ENCODE results near the gene SF1. TPM values are rescaled to one million over a fixed set of nuclear protein-coding genes. Genes with fewer than 3 reads are reported as not detected.
A peak's percentile ranks its signal among the peaks of the same experiment; 100 is the strongest.

The SF1 gene
- total RNA-seq, 6 donors from 2014 or later, result 231 to 625 (median 265) TPM

- Histone ChIP-seq H3K27ac (peak overlapping the region in 2 of 4 donors; percentile 20 to 50), H3K9me3 (no peaks in the 10 kb centered on the region), H3K4me3 (no peak overlapping the region), H3K27me3 (no peaks in the 10 kb centered on the region), H3K4me1 (peaks cover 19 to 37% (median 26%) of the 10 kb centered on the region in 4 donors), H3K36me3 (peaks cover 56 to 87% (median 81%) of the 10 kb centered on the region in 4 donors)
- ATAC-seq (ENCODE audit: low FRiP score in 2 of 2) (no peak), DNase-seq (peak in 1 of 2 donors; percentile 80)
- peak in 1 of 6 experiments; percentile 11 for TF ChIP-seq CTCF (IDR thresholded peaks at IDR 0.05)
- TF ChIP-seq EP300 (IDR thresholded peaks at IDR 0.05), result no peak
- WGBS, 2 donors, result 90 to 92% methylated on average over 30 of the region's 30 CpGs
These were observed 13.0 kb downstream of the SF1 start for GRCh38 chr11:64765291-64765850.

- Histone ChIP-seq H3K4me1 (peaks cover 23 to 43% (median 29%) of the 10 kb centered on the region in 4 donors), H3K27ac (peak overlapping the region in 3 of 4 donors; percentile 20 to 67 (median 50)), H3K9me3 (no peaks in the 10 kb centered on the region), H3K4me3 (no peak overlapping the region), H3K36me3 (peaks cover 52 to 81% (median 75%) of the 10 kb centered on the region in 4 donors), H3K27me3 (no peaks in the 10 kb centered on the region)
- ATAC-seq (ENCODE audit: low FRiP score in 2 of 2) (no peak), DNase-seq (no peak)
- no peak for TF ChIP-seq POLR2A (IDR thresholded peaks at IDR 0.05)
- no peak for TF ChIP-seq CTCF (IDR thresholded peaks at IDR 0.05)
- TF ChIP-seq EP300 (IDR thresholded peaks at IDR 0.05), result no peak
- no peak for TF ChIP-seq POLR2AphosphoS5 (IDR thresholded peaks at IDR 0.05)
- 86 to 89% methylated on average over 8 of the region's 8 CpGs for WGBS, 2 donors
These were observed 13.6 kb downstream of the SF1 start for GRCh38 chr11:64764753-64765152.

- peaks cover 46 to 74% (median 68%) of the 10 kb centered on the region in 4 donors for H3K36me3 ChIP-seq
- H3K4me1 ChIP-seq, result peaks cover 26 to 49% (median 31%) of the 10 kb centered on the region in 4 donors
- TF ChIP-seq CTCF (IDR thresholded peaks at IDR 0.05) (no peak), POLR2A (IDR thresholded peaks at IDR 0.05) (no peak), EP300 (IDR thresholded peaks at IDR 0.05) (no peak), POLR2AphosphoS5 (IDR thresholded peaks at IDR 0.05) (no peak)
- DNase-seq, result no peak
- no peak overlapping the region for H3K4me3 ChIP-seq
- H3K27me3 ChIP-seq, result no peaks in the 10 kb centered on the region
- no peaks in the 10 kb centered on the region for H3K9me3 ChIP-seq
- peak overlapping the region in 3 of 4 donors; percentile 12 to 67 (median 50) for H3K27ac ChIP-seq
- no peak for ATAC-seq (ENCODE audit: low FRiP score in 2 of 2)
- WGBS, 2 donors, result 62 to 65% methylated on average over 11 of the region's 11 CpGs
These were observed 14.2 kb downstream of the SF1 start for GRCh38 chr11:64764040-64764611.

- TF ChIP-seq POLR2AphosphoS5 (IDR thresholded peaks at IDR 0.05) (no peak), CTCF (IDR thresholded peaks at IDR 0.05) (no peak), EP300 (IDR thresholded peaks at IDR 0.05) (no peak), POLR2A (IDR thresholded peaks at IDR 0.05) (no peak)
- Histone ChIP-seq H3K27me3 (no peaks in the 10 kb centered on the region), H3K36me3 (peaks cover 41 to 69% (median 63%) of the 10 kb centered on the region in 4 donors), H3K27ac (peak overlapping the region in 3 of 4 donors; percentile 12 to 67 (median 50)), H3K4me3 (no peak overlapping the region), H3K9me3 (no peaks in the 10 kb centered on the region), H3K4me1 (peaks cover 26 to 50% (median 31%) of the 10 kb centered on the region in 4 donors)
- peak in 1 of 2 donors; percentile 26 for DNase-seq
- ATAC-seq (ENCODE audit: low FRiP score in 2 of 2), result no peak
- 83 to 89% methylated on average over 4 to 6 of the region's 6 CpGs for WGBS, 2 donors
These were observed 14.8 kb downstream of the SF1 start for GRCh38 chr11:64763526-64764039.

All from upper lobe of left lung (tissue), 6 donors.